HUDEP-2 (cell line): Measurements from ENCODE around the gene MYO3A.

Source experiments
- DNase-seq, 76 experiments: peaks; one replicate each; lab custom pipeline; 2025; ENCODE audit not compliant: unreplicated experiment in 76 of 76; lab: John Stamatoyannopoulos, UW

The MYO3A gene

DNA sequence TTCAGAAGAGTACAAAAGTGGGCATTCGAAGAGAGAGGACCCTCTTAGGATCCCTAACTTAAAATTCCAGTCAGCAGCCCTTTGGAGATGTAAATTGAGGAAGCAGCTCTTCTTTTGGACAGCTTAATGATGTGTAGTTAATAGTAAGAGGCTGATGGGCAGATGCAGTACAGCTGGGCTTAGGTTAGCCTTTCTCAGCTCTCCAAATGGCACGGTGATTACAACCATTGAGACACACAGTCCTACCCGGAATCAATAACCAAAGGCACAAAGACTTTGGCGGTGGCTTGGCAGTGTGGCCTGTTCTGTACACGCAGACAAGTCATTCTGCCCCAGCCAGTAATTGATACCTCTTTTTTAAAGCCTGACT lies 309.3 kb downstream of the MYO3A start:
- no peak for DNase-seq

- no peak for DNase-seq
Measured at GRCh38 chr10:26249681-26250080, 315.7 kb downstream of the MYO3A start.

DNA sequence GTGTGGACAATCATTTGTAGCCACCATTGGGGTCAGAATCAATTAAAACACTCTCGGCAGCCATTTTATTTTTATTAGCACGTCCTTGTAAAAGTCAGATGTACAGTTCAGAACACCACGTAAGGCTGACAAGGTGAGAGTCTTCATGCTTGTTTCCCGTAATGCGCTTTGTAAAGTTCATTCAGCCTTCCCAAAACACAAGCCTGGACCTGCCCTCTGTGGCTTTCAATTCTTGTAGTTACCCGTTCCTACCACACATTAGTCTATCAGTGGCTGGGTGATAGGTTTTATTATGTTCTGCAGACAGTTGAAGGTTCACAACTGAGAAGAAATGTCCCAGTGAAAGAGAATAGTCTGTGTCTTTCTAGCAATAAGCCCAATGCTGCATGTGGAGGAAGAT lies 317.9 kb downstream of the MYO3A start:
- DNase-seq, result no peak

DNA sequence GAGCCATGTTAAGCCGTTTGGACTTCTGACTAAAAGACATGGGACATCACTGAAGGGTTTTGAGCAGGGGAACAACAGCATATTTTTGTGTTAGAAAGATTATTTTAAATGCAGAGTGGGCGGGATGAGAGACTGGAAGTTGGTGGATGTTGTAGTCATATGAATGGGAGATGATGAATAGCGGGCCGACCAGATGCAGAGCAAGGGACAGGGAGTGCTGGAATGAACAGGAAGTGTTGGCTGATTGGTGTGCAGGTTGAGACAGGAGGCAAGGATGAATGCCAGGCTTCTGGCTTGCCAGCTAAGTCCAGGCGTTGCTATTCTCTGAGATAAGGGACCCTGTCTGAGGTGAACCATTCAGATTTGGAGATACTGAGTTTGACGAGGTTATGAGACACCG lies 320.6 kb downstream of the MYO3A start:
- no peak for DNase-seq

GRCh38 chr10:26259341-26259740 lies 325.3 kb downstream of the MYO3A start:
- DNase-seq, result no peak
